HepG2 (cell line): ENCODE measurements around the gene OCLN. TPM values are rescaled to one million over a fixed set of nuclear protein-coding genes. Genes with fewer than 3 reads are reported as not detected.

ENCODE experiments used
- FOXK2 ChIP-seq: fragments of 450-650 bp; IDR thresholded peaks from 2 replicates; pipeline ENCODE4 v1.6.1; 2016
- GABPB1 ChIP-seq: IDR thresholded peaks from 2 replicates; pipeline ENCODE4 v1.6.1; 2016; ENCODE audit warnings: mild to moderate bottlenecking, missing genetic modification reagents, moderate library complexity, missing compliant biosample characterization
- GZF1 ChIP-seq: sonication (generic); formaldehyde crosslinking; IDR thresholded peaks from 2 replicates; pipeline ENCODE4 v1.5.1; 2020; ENCODE audit warnings: mild to moderate bottlenecking, missing genetic modification reagents
- HNF1B ChIP-seq: sonication (generic); formaldehyde crosslinking; IDR thresholded peaks from 2 replicates; pipeline ENCODE4 v1.5.1; 2020; ENCODE audit warnings: mild to moderate bottlenecking, moderate library complexity, missing genetic modification reagents
- JUND ChIP-seq: sonication (generic); formaldehyde crosslinking; IDR thresholded peaks from 2 replicates; pipeline ENCODE4 v1.8.0; 2022; ENCODE audit warnings: mild to moderate bottlenecking, missing genetic modification reagents
- MAZ ChIP-seq, 2 experiments: sonication (generic) in 1 of 2; formaldehyde crosslinking in 1 of 2; IDR thresholded peaks; 2 replicates each; pipeline versions ENCODE4 v1.5.0 to v1.6.1; 2012 to 2020; ENCODE audit warnings: low read depth in 2 of 2, mild to moderate bottlenecking in 2 of 2, borderline replicate concordance in 1 of 2, improper control_type of control experiment in 1 of 2, low read length in 1 of 2, missing genetic modification reagents in 1 of 2, moderate library complexity in 1 of 2
- NR0B2 ChIP-seq: sonication (generic); formaldehyde crosslinking; IDR thresholded peaks from 2 replicates; pipeline ENCODE4 v1.4.0; 2020; ENCODE audit warnings: mild to moderate bottlenecking, missing genetic modification reagents
- PCBP1 ChIP-seq: fragments of 200-400 bp; formaldehyde crosslinking; IDR thresholded peaks from 2 replicates; pipeline ENCODE4 v1.6.1; 2017; ENCODE audit warnings: mild to moderate bottlenecking, low read depth, low read length, borderline replicate concordance
- PHF5A ChIP-seq: IDR thresholded peaks from one replicate; pipeline ENCODE4 v1.6.1; 2018; ENCODE audit warnings: low read depth, missing genetic modification reagents; ENCODE audit not compliant: unreplicated experiment
- SSRP1 ChIP-seq: IDR thresholded peaks from 2 replicates; pipeline ENCODE4 v1.6.1; 2016; ENCODE audit warnings: control low read depth
- ZHX2 ChIP-seq, 2 experiments: sonication (generic) in 1 of 2; formaldehyde crosslinking in 1 of 2; IDR thresholded peaks; 2 replicates each; pipeline versions ENCODE4 v1.6.1 to v1.9.0; 2014 to 2022; ENCODE audit warnings: antibody characterized with exemption in 1 of 2, borderline replicate concordance in 1 of 2, inconsistent platforms in 1 of 2, low read depth in 1 of 2, missing genetic modification reagents in 1 of 2
- ZNF597 ChIP-seq: sonication (generic); formaldehyde crosslinking; IDR thresholded peaks from 2 replicates; pipeline ENCODE4 v1.5.0; 2020; ENCODE audit warnings: missing genetic modification reagents
- ZNF619 ChIP-seq: sonication (generic); formaldehyde crosslinking; IDR thresholded peaks from 2 replicates; pipeline ENCODE4 v1.4.0; 2020; ENCODE audit warnings: mild to moderate bottlenecking, missing genetic modification reagents
- ZNF841 ChIP-seq: sonication (generic); formaldehyde crosslinking; IDR thresholded peaks from 2 replicates; pipeline ENCODE4 v1.8.1; 2023; ENCODE audit warnings: missing genetic modification reagents, borderline replicate concordance
- ZSCAN20 ChIP-seq: sonication (generic); formaldehyde crosslinking; IDR thresholded peaks from 2 replicates; pipeline ENCODE4 v1.4.0; 2020; ENCODE audit warnings: missing genetic modification reagents, mild to moderate bottlenecking, borderline replicate concordance
- polyA plus RNA-seq, 8 experiments: library from polyadenylated mRNA; depleted of rRNA in 3 of 8; stranded (reverse) in 7 of 8; unstranded in 1 of 8; fragments of >200 nt; fragmentation: Illumina TruSeq in 4 of 8; extraction: Trizol in 4 of 8; gene quantifications; 2 replicates each; pipeline versions ENCODE4 v1.2.1 to v1.2.3, GENCODE V29; 2011 to 2016; ENCODE audit warnings: low read depth in 4 of 8, missing spikeins in 1 of 8, mixed read lengths in 1 of 8; ENCODE audit not compliant: insufficient read depth in 1 of 8
- total RNA-seq, 5 experiments: library from RNA; depleted of rRNA; stranded (reverse); fragments of >200 nt; fragmentation: Illumina TruSeq; extraction: Trizol; gene quantifications; 2 replicates each; pipeline ENCODE4 v1.2.3, GENCODE V29; 2016; ENCODE audit warnings: low read depth in 1 of 5
- TF ChIP-seq, protein P1 (sequence below), 2 experiments: fragments of 450-650 bp in 1 of 2; sonication (generic) in 1 of 2; formaldehyde crosslinking; IDR thresholded peaks; 2 replicates each; pipeline versions ENCODE4 v1.5.0 to v1.8.0; 2020 to 2022; ENCODE audit warnings: mild to moderate bottlenecking in 1 of 2, missing genetic modification reagents in 1 of 2
- TF ChIP-seq, protein P2 (sequence below): sonication (generic); formaldehyde crosslinking; IDR thresholded peaks from 2 replicates; pipeline ENCODE4 v1.8.1; 2023; ENCODE audit warnings: mild to moderate bottlenecking, moderate library complexity, missing genetic modification reagents

OCLN gene
- total and polyA plus RNA-seq, 2 of the 13 experiments (the other 11 are each of a cell fraction or from before 2014, with no cell fraction given) = 24.1 to 34.8 TPM

DNA sequence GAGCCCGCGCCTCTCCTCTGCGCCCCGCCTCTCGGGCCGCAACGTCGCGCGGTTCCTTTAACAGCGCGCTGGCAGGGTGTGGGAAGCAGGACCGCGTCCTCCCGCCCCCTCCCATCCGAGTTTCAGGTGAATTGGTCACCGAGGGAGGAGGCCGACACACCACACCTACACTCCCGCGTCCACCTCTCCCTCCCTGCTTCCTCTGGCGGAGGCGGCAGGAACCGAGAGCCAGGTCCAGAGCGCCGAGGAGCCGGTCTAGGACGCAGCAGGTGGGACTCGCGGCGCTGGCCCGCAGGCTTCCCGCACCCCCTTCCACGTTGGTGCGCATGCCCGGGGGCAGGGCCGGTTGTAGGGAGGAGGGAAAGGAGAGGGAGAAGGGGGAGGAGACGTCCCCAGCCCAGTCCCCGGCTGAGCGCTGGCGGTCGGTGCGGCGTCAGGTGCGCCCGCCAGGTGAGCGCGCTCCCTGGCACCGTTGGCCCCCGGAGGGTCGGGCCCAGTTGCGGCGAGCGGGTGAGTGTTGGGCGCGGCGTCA, at the start of gene OCLN (continued):
- peak; percentile 87 for TF ChIP-seq NR0B2 (CRISPR knock-in tag)
- peak; percentile 70; the same call in 1 of the 2 replicates for TF ChIP-seq MAZ (IDR thresholded peaks at IDR 0.05; ENCODE audit: borderline replicate concordance, low read depth, low read length)
- peak; percentile 95 for TF ChIP-seq MAZ (CRISPR knock-in tag; IDR thresholded peaks at IDR 0.05; ENCODE audit: low read depth)
- TF ChIP-seq PHF5A = no peak
- TF ChIP-seq, protein P1, sequence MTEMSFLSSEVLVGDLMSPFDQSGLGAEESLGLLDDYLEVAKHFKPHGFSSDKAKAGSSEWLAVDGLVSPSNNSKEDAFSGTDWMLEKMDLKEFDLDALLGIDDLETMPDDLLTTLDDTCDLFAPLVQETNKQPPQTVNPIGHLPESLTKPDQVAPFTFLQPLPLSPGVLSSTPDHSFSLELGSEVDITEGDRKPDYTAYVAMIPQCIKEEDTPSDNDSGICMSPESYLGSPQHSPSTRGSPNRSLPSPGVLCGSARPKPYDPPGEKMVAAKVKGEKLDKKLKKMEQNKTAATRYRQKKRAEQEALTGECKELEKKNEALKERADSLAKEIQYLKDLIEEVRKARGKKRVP (CRISPR knock-in tag; IDR thresholded peaks at IDR 0.05) = no peak; a peak in 1 of 4 replicates
- TF ChIP-seq SSRP1 (CRISPR knock-in tag) = no peak
- no peak for TF ChIP-seq GZF1 (CRISPR knock-in tag)
- no peak for TF ChIP-seq ZSCAN20 (CRISPR knock-in tag)
- TF ChIP-seq ZHX2 (IDR thresholded peaks at IDR 0.05; ENCODE audit: low read depth) = no peak
- TF ChIP-seq ZHX2 (CRISPR knock-in tag; IDR thresholded peaks at IDR 0.05; ENCODE audit: borderline replicate concordance) = no peak
- TF ChIP-seq JUND (CRISPR knock-in tag) = peak; percentile 43; the same call in 1 of the 2 replicates
- no peak for TF ChIP-seq PCBP1
- peak; percentile 80 for TF ChIP-seq GABPB1 (CRISPR knock-in tag)
- TF ChIP-seq ZNF597 (CRISPR knock-in tag) = no peak
- TF ChIP-seq ZNF841 = no peak
- peak; percentile 85 for TF ChIP-seq HNF1B (CRISPR knock-in tag)
- TF ChIP-seq ZNF619 = 0 out of 2 replicates have a peak, but pooled peaks have one; percentile 90
- TF ChIP-seq, protein P2, sequence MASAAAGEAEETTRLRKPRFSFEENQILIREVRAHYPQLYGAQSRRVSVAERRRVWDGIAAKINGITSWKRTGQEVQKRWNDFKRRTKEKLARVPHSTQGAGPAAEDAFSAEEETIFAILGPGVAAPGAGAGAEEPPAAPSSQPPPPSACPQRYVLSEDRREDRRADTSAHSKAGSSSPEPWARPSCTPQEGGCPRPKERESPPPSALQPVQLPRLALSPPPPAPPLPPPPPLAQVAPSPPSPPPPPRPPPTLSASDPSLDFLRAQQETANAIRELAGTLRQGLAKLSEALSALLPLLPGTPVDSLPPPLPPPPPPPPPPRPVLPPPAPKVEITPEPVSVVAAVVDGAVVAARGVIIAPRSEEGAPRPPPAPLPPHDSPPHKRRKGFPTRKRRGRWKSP (CRISPR knock-in tag) = peak; percentile 89
- no peak for TF ChIP-seq FOXK2
